Measurements from ENCODE around the gene CELF2.

- TF ChIP-seq CTCF (IDR thresholded peaks at IDR 0.05; ENCODE audit: borderline replicate concordance, extremely low read depth, low read length, poor library complexity, severe bottlenecking) = no peak
- TF ChIP-seq EZH2 (IDR thresholded peaks at IDR 0.05; ENCODE audit: borderline replicate concordance, low read depth, low read length, severe bottlenecking) = no peak
These were observed 207.2 kb downstream of the CELF2 start for GRCh38 chr10:11224792-11225416.

All from DND-41 (cell line).